Measurements from ENCODE around the gene MED13L.
A peak's percentile ranks its signal among the peaks of the same experiment; 100 is the strongest.
"Not testable (repeated sequence)": the region's sequence is repeated elsewhere in the genome, so short reads cannot be mapped to it uniquely, and the experiment has no call there.

Gene MED13L

GRCh38 chr12:116150452-116150851 lies 127.0 kb downstream of the MED13L start:
- DNase-seq (ENCODE audit: low read depth) = no peak

GRCh38 chr12:116150001-116150400 lies 127.5 kb downstream of the MED13L start:
- DNase-seq (ENCODE audit: low read depth) = peak; percentile 44

GRCh38 chr12:116148844-116149243 lies 128.6 kb downstream of the MED13L start:
- DNase-seq (ENCODE audit: low read depth) = no peak

GRCh38 chr12:116146386-116146785 lies 131.1 kb downstream of the MED13L start:
- DNase-seq (ENCODE audit: low read depth) = peak; percentile 52

GRCh38 chr12:116145451-116145850 lies 132.0 kb downstream of the MED13L start:
- no peak for DNase-seq (ENCODE audit: low read depth)

GRCh38 chr12:116144384-116144783 lies 133.1 kb downstream of the MED13L start:
- no peak for DNase-seq (ENCODE audit: low read depth)

GRCh38 chr12:116143909-116144308 lies 133.6 kb downstream of the MED13L start:
- DNase-seq (ENCODE audit: low read depth) = peak; percentile 86

- peak; percentile 93 for DNase-seq (ENCODE audit: low read depth)
Observed at GRCh38 chr12:116142936-116143898, 134.3 kb downstream of the MED13L start.

- DNase-seq (ENCODE audit: low read depth) = no peak
Observed at GRCh38 chr12:116141833-116142162, 135.7 kb downstream of the MED13L start.

- no peak for DNase-seq (ENCODE audit: low read depth)
Observed at GRCh38 chr12:116141110-116141832, 136.2 kb downstream of the MED13L start.

- no peak for DNase-seq (ENCODE audit: low read depth)
Observed at GRCh38 chr12:116140529-116140928, 137.0 kb downstream of the MED13L start.

- peak; percentile 46 for DNase-seq (ENCODE audit: low read depth)
Observed at GRCh38 chr12:116138781-116139180, 138.7 kb downstream of the MED13L start.

- DNase-seq (ENCODE audit: low read depth) = peak; percentile 65
Observed at GRCh38 chr12:116138364-116138763, 139.1 kb downstream of the MED13L start.

- no peak for DNase-seq (ENCODE audit: low read depth)
Observed at GRCh38 chr12:116137318-116137717, 140.2 kb downstream of the MED13L start.

- DNase-seq (ENCODE audit: low read depth) = peak; percentile 83
Observed at GRCh38 chr12:116136340-116136739, 141.2 kb downstream of the MED13L start.

GRCh38 chr12:116135209-116135930 lies 142.1 kb downstream of the MED13L start:
- DNase-seq (ENCODE audit: low read depth) = peak; percentile 80

GRCh38 chr12:116133636-116134214 lies 143.8 kb downstream of the MED13L start:
- peak; percentile 40 for DNase-seq (ENCODE audit: low read depth)

- DNase-seq (ENCODE audit: low read depth) = peak; percentile 9
Observed at GRCh38 chr12:116133149-116133548, 144.3 kb downstream of the MED13L start.

GRCh38 chr12:116131987-116132386 lies 145.5 kb downstream of the MED13L start:
- DNase-seq (ENCODE audit: low read depth) = not testable (repeated sequence)

GRCh38 chr12:116131176-116131575 lies 146.3 kb downstream of the MED13L start:
- DNase-seq (ENCODE audit: low read depth) = no peak

- peak; percentile 87 for DNase-seq (ENCODE audit: low read depth)
Observed at GRCh38 chr12:116130431-116130830, 147.1 kb downstream of the MED13L start.

GRCh38 chr12:116128779-116129178 lies 148.7 kb downstream of the MED13L start:
- DNase-seq (ENCODE audit: low read depth) = no peak
